ENCODE results near the gene FAM219B.
"Not testable (repeated sequence)": the region's sequence is repeated elsewhere in the genome, so short reads cannot be mapped to it uniquely, and the experiment has no call there.

The FAM219B gene

GRCh38 chr15:74906450-74907162 is at the start of gene FAM219B:
Gene FAM219B (minus strand): TSS chr15:74906851. CDS start chr15:74906800, 51 bp downstream.
- DNase-seq (ENCODE audit: low read depth), result peak; percentile 64

DNA sequence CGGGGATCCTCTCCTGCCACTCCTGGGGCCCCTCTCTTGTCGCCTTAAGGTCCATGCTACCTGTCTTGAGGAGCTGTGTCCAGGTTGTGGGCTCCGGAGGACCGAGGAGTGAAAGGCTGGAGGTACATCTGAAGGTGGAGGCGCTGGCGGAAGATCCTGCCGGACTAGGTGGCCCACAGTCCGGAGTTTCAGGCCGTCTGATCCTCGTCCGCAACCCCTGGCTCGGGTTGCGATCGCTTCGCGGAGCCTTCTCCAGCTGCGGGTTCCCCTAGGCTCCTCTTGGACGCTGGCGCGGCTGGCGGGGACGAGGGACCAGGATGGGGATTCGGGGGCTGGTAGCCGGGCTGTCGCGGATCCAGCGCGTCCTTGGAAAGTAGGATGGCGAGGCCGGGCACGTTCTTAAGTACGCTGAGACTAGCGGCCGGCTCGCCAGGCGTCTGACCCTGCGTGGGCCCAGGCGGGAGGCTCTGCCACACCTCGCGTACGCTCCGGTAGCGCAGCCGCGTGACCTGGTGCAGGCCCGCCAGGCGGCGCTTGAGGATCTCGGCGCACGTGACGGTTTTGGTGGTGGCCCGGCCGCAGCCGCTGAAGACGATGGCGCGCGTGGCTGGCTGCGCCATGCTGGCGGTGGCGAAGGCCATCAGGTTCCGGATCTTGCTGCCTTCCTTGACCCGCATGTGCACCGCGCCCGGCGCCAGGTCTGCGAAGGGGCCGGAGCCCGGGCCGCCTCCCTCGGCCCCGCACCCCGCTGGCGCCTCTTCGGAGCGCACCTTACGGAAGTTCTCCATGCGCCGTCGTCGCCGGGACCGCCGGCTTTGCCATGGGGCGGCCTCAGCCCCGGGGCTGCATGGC is 49.4 kb upstream of the FAM219B start:
- peak; percentile 37 for DNase-seq (ENCODE audit: low read depth)

- no peak for DNase-seq (ENCODE audit: low read depth)
Measured at GRCh38 chr15:74955017-74955416, 48.4 kb upstream of the FAM219B start.

DNA sequence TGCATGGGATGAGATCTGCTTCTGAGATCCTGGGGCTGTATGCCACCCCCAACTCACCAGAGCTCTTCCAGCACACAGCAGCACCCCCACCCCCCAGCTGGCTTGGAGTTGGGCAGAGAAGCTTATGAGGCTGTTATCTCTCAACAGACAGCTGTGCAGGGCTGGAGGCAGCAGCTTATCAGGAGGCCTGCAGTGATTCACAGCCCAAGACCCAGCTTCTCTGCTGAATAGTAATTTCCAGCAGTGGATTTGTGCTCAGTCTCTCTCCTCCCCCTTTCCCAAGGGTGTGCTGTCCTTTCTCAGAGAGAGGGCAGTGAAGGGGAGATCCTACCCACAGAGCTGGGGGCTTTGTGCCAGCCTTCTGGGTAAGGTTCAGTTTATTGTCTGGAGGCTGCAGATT is 47.9 kb upstream of the FAM219B start:
- no peak for DNase-seq (ENCODE audit: low read depth)

DNA sequence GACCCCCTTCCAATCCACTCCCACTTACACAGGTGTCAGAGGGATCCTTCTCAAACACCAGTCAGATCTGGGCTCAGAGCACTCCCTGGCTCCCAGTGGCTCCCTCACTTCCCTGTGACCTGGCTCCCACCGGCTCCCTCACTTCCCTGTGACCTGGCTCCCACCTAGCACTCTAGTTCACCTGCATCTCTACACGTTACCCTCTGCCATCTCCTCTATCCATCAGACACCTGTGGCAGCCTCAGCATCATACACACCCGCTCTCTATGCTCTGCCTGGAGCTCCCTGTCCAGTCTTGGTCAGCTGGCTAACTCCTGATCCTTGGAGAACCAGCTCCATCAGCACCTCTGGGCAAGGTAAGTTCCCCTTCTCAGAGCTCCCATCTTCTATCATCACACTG is 44.4 kb upstream of the FAM219B start:
- DNase-seq (ENCODE audit: low read depth), result no peak

DNA sequence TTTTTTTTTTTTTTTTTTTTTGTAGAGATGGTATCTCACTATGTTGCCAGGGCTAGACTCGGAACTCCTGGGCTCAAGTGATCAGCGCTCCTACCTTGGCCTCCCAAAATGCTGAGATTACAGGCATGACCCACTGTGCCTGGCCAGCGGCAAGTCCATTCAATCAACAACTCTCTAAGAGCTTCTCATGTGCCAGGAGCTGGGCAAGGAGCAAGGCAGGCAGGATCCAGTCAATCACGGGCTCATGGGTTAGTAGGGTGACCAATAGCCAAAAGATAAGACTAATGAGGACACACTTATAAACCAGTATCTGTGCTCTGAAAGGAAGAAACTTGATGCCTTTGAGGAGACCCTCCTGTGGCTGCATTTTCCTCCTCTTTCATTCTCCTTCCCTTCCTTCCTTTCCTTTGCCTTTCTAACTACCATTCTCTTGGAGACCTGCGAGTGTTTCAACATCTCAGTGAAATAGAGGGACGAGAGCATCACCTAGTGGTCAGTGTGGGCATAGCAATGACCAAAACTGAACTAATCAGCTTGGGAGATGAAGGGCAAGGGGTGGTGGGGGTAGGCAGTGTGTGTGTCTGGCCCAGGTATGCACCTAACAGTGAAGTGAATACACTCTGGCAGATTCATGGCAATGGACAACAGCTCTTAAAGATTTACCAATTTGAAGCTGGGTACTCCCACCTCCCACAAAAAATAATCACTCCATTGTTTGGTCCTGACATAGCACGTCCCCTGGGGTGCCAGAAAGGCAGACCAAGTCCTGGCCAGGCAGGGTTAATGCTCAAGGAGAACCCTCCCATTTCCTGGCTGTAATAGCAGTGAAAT is 43.6 kb upstream of the FAM219B start:
- peak; percentile 70 for DNase-seq (ENCODE audit: low read depth)

DNA sequence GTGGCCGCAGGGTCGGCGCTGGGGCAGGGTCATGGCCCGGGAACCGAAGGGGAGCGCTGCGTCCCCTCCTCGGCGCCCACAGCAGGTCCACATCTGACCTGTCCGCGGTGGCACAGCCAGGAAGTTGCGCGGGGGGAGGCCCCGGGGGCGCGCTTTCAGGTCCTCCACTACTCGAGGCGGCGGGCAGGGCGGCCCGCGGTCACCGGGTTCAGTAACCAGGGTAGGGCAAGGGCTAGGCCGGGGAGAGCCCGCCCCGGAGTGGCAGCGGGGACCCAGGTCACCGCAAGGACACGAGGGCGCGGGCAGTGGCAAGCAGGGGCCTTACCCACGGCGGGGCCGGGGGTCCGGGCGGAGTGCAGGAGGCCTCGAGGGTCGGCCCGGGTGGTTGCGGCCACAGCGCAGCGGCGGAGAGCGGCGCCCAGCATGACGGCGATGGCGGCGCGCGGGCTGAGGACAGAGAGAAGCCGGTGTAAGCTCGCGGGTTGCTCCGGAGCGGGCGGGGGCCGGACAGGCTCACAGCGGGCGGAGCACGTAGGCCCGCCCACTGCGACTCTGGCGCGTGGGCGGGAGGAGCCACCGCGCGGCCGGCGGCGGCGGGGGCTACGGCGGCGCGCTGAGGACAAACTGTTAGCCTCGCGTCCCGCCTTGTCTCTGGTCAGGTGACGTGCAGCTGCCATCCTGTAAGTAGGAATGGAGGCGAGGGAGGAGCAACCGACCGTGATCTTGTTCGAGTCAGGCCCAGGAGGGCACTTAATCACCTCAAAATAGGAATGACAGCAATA is 31.1 kb upstream of the FAM219B start, which contains the start of gene COX5A:
TSS of gene COX5A (minus strand) at position 484 of the 782 bp plus-strand sequence. CDS start at position 425, 59 bp downstream.
- peak; percentile 87 for DNase-seq (ENCODE audit: low read depth)

DNA sequence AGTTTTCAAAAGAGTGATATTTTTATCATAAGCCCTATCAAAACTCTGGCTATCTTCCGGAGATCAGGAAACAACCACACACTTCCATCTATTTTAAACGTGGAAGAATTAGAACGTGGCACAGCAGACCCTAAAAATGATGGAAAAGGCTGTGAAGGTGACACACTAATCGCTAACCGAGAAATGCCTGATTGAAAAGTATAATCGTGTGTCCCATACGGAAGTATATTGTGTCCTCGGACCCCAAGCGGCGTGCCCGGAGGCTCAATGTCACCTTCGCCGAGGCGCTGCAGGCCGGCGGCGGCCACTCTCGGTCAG is 30.6 kb upstream of the FAM219B start:
- DNase-seq (ENCODE audit: low read depth), result no peak

DNA sequence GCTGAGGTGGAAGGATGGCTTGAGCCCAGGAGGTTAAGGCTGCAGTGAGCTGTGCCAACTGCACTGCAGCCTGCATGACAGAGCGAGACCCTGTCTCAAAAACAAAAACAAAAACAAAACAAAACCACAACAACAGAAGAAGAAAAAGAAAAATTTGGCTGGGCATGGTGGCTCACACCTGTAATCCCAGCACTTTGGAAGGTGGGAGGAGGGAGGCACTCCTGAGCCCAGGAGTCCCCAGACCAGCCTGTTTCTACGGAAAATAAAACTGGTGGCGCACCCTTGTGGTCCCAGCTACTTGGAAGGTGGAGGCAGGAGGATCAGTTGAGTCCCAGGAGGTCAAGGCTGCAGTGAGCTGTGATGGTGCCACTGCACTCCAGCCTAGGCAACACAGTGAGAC is 28.5 kb upstream of the FAM219B start:
- not testable (repeated sequence) for DNase-seq (ENCODE audit: low read depth)

DNA sequence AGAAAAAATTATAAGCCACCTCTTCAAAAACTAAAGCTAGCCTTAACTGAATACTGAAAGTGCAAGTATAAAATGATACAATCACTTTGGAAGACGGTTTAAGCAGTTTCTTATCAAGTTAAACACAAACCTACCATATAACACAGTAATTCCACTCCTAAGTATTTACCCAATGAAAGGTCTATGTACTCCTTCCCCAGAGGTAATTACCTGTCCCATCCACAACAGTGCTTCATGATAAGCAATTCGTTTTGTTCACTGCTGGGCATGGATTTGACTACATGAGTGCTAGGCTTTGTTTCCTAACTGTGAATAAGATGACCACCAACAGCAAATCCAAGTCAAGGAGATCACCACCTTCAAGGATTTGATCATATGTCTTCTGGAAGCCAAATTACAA is 26.9 kb upstream of the FAM219B start:
- DNase-seq (ENCODE audit: low read depth), result no peak

- no peak for DNase-seq (ENCODE audit: low read depth)
Measured at GRCh38 chr15:74928771-74929198, 22.1 kb upstream of the FAM219B start.

GRCh38 chr15:74924525-74924924 is 17.9 kb upstream of the FAM219B start:
- no peak for DNase-seq (ENCODE audit: low read depth)

DNA sequence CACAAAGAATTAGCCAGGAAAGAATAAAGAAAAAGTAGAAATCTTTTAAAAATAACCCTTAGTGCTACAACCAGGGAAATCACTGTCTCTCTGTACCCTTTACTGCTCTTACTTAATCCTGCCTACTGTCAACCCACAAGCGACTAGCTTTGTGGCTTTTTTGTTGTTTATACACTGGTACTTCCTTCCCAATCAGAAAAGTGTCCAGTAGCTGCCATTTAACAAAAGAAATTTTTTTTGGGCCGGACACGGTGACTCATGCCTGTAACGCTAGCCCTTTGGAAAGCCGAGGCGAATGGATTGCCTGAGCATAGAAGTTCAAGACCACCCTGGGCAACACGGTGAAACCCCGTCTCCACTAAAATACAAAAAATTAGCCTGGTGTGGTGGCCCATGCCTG is 13.8 kb upstream of the FAM219B start:
- DNase-seq (ENCODE audit: low read depth), result no peak

- DNase-seq (ENCODE audit: low read depth), result no peak
Measured at GRCh38 chr15:74917676-74918075, 11.0 kb upstream of the FAM219B start.

- not testable (repeated sequence) for DNase-seq (ENCODE audit: low read depth)
Measured at GRCh38 chr15:74913799-74914198, 7.1 kb upstream of the FAM219B start.

GRCh38 chr15:74913041-74913440 is 6.4 kb upstream of the FAM219B start:
- no peak for DNase-seq (ENCODE audit: low read depth)

DNA sequence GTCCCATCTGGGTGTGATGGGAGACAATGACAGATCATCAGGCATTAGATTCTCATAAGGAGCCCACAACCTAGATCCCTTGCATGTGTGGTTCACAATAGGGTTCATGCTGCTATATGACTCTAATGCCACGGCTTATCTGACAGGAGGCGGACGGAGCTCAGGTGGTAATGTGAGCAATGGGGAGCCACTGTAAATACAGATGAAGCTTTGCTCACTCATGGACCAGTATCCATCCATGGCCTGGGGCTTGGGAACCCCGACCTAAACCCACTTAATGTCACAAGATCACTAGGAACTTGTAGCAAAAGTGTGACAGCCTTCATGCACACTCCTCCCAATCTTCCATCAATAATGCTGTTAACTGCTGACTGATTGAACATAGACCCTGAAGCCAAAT is 2.0 kb upstream of the FAM219B start:
- no peak for DNase-seq (ENCODE audit: low read depth)

DNA sequence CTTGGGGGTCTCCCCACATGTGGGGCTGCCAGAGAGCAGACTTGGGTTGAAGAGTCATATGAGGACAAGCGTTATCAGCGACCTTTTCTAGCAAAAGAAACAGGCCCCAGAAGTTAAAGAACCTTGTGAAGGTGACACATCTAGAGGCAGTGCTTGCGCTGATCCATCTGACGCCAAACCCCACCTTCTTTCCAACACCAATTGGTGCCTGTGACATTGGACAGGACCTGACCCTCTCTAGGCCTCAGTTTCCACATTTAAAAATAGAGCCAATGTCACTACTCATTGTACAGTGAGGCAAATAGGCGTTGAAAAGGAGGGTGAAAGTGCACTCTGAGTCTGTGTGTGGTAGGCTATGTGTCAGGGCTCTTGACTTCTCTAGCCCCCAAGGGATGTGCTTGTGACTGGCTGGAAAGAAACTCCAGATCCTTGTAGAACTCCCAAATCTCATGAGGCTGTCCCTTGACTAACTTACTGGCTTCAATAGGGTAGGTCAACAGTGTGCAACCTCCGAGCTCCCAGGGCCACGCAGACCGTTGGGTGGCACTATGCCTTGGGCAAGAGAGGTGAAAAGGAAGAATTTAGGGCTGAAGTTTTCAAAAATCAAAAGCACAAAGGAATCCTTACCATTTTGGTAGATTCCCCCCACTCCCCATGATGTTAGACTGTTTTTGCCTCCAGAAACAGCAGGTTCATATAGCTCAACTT is 666 bp upstream of the FAM219B start:
- DNase-seq (ENCODE audit: low read depth), result no peak

- DNase-seq (ENCODE audit: low read depth), result peak; percentile 4
Measured at GRCh38 chr15:74906067-74906449, 593 bp downstream of the FAM219B start.

GRCh38 chr15:74904190-74904805 is 2.4 kb downstream of the FAM219B start:
- no peak for DNase-seq (ENCODE audit: low read depth)

DNA sequence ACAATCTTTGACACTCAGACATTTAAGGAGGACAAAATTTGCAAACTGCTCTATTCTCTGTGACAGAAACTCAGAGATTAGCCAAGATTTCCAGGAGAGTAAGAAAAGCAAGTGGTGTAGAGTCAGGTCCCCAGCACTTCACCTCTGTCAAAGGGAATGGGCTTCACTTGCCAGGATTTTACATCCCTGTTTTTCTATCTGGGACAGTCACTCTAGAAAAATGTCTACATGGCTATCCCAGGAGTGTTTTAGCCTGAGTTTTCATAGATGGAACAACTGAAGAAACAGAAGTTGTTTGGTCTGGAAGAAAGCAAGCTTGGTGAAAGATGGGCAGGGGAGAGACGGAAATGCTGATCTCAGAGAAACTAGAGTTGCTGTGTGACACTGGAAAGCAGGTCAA is 3.0 kb downstream of the FAM219B start:
- DNase-seq (ENCODE audit: low read depth), result no peak
